HG03066 (cell line): Measurements from ENCODE around the gene MYO1D.

Source experiments
- ATAC-seq: cut with Tn5 transposase; IDR thresholded peaks from one replicate; pipeline ENCODE4 v1.9.1; 2021; ENCODE audit warnings: low read depth; ENCODE audit not compliant: unreplicated experiment

Gene MYO1D

GRCh38 chr17:32497431-32498205 is 379.3 kb downstream of the MYO1D start:
- ATAC-seq = no peak

DNA sequence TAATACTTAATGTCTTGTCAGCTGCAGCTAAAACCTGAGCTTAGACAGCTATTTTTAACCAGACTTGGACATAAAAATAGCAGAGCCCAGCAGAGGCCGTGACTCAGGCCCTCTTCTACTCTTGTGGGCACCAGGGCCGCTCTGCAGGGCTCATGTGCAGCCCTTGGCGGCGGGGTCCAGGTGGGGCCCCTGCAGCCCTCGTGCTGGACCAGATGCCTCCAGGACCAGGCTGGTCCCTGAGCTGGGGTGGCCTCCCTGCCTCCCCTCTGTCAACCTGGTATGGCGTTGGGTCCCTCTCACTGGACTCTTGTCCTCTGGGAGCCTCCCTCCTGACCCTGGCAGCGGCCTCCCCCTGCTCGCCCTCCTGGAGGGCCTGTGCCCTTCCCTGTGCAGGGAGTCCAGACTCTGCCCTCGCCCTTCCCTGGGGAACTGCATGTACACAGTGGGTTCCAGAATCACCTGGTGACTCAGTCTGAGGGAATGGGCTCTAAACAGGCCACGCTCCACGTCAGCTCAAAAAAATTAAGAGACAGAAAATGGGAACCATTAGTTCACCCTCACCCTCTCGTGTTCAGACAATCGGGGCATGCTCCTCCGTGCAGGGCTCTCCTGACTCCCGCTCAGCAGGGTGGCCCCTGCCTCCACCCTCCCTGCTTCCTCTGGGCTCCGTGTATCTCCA is 380.4 kb downstream of the MYO1D start:
- ATAC-seq = no peak

DNA sequence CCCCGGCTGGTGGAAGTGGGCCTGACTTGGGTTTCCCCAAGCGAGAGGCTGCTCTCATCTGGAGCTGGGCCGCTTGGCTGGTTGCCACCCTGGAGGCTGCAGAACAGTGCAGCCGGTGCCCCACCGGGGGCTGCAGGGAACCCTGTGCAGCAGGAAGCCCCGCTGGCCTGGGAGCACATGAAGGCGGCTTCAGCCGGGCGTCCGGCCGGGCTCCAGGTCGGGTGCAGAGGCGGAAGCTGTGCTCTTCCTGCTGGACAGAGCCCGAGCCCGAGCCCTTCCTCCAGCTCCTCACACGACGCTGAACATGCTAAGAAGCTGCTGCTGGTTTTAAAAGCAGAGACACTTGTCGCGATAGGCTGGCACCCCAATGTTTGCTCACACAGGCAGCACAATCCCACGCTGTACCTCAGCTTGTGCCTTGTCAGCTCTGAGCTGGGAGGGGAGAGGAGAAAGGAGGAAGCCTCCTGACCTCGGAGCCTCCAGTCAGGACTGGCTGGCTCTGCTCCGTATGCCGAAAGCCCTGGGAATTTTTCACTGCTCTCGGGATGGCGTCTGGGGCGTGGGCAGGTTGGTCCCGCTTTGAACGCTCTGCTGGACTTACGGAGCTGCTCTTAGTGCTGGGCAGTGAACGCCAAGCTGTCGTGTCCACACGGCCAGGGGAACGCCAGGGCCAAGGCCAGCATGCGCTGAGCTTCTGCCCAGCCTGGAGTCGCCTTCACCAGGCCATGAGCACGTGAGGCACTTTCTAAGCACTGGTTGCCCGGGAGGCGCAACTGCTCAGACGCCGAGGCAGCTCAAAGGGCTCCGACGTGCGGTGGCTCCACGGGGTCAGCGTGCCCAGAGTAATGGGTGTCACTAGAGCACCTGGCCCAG is 381.3 kb downstream of the MYO1D start:
- ATAC-seq = no peak

DNA sequence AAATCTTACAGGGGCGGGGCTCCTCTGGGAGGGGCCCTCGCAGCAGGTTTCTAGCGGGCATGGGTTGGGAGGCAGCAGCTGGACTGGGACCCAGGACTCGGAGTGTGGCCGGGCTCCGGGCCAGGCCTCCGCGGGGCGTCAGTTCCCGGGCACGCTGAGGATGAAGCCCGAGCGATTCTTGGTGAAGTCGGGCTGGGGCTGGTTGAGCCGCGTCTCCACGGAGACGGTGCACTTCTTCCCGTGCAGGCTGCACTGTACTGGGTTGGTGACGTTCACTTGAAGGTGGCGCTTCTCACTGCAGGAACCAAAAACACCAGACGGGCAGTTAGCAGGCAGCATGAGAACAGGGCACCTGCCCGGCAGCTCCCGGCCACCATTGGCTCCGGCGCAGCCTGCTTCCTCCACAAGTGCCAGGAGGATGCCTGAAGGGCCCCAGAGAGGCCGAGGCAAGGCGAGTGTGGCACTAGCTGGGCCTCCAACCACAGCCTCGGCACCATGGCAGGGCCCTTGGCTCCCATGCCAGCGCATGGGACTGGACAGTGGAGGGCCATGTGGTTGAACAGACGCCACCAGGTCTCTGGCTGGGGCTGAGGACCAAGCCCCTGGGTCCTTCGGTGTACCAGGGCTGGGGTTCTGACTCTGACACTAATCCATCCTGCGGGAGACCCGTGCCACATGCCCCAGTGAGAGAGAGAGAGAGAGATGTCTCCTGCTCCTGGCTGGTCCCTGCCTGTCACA is 382.1 kb downstream of the MYO1D start:
- no peak for ATAC-seq

DNA sequence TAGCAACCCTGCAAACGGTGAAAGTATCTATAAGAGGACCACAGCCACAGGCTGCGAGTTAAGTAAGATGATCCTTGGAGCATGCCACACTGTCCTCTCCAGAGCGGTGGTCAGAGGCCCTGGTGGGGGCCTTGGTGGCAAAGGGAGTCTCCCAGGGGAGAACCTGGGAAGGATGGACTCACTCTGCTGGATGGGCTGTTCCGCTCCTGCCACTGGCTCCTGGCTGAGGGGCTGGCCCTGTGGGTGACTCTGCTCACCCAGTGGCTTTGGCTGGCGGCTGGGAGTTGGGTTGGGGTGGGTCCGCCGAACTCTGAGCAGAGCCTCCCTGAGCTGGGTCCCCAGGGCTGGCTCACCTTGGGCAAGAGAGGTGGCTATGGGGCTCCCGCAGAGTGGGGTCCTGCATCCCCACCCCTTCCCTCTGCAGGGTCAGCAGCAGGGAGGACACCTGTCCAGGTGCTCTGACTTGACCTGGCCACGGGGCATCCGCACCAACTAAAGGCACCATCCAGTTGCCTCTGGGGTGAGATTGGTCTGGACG is 382.9 kb downstream of the MYO1D start:
- no peak for ATAC-seq

- ATAC-seq = no peak
These were observed 383.4 kb downstream of the MYO1D start for GRCh38 chr17:32493571-32493970.

DNA sequence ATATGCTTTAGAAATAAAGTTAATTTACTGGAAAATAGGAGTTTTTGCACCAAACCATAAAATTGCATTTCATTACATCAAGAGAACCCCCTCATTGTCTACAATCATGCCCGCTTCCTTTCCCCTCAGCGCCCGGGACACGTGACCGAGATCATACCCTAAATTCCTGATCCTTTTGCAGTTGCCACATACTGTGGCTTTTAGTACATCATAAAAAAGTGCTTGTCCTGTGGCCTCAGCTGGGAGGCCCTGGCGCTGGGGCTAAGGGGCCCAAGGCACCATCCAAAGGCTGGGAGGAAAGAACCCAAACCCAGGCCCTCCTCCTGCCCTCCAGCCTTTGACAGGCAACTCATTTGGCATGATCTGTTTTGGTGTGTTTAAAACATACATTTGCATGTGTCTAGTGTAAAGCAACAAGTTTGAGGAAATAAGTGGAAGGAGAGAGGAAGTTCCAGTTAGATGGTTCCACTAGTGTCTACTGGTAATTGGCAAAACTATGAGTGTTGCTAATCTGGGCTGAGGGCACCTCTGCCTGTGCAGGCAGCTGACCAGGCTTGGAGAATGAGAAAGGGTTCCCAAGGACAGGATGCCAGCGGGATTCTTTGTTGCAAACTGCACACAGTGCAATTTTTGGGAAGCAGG is 384.2 kb downstream of the MYO1D start:
- no peak for ATAC-seq

GRCh38 chr17:32492264-32492589 is 384.7 kb downstream of the MYO1D start:
- ATAC-seq = no peak

DNA sequence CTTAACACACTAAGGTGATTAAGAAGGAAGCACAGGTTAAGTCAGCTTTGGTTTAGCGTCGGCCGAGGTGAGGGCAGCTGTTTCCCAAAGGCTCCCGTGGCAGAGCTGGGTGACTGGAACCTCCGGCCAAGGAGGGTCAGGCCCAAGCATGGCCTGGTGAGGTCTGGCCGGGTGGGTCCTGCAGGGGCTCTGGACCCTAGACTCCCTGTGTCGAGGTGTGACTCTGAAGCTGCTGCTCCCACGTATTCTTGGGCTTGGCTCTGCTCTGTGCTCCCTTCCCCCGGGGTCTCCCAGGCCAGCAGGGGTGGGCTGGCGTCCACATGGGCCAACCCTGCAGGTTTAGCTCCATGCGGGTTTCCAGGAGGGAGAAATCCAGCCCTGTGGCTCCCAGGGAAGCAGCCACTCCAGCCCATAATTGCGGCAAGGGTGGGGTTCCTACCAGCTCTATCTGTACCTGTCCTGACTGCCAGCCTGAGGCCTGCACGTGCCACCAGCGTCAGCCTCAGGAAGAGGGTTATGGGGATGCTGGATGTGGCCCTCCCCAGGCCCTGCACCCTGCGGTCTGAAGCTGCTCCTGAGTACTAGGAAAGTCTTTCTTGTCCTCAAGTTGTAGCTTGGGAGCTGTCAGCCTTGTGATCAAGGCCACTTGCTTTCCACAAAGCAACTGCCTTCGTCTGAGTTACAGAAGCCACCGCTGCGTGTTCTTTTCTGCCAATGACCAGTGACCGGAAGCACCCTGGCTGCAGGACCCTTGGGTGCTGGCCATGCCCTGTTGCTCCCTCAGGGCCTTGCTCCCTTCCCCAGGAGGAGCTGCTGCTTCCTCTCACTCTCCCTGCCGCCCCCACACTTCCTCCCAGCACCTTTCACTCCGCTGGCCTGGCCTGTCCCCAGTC is 385.3 kb downstream of the MYO1D start:
- ATAC-seq = no peak

- ATAC-seq = no peak
These were observed 386.8 kb downstream of the MYO1D start for GRCh38 chr17:32490101-32490482.

DNA sequence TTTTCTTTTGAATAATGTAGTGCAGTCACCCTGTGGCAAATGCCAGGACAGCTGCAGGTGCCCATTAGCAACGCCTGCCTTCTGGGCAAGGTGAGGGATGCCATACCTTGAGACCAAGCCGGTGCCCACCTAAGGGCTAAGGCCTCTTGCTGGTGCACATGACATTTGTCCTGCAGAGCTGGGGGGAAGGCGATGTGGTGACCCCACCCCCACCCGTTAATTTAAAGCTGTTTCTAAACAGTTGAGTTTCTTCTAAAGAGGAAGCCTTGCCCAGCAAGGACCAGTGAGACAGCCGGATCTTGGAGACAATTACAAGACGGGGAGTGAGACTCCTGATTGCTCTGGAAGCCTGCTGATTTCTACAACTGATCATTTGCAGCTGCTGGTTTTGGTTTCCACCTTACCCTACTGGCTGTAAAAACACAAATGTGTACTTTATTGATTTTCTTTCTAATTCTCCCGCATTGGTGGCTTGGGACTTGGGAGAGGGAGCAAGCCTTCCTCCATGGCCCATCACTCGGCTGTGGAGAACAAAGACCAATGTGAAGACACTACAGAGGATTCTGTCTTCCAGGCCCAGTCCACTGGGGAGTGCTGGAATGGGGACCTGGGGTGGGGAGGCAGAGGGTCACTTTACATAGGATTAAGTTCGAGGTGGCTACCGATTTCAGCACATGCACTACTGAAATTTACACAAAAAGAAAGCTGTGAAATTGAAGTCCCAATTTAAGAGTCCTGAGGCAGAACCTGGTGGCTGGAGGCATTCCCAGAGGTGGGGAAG is 387.4 kb downstream of the MYO1D start:
- ATAC-seq = no peak

DNA sequence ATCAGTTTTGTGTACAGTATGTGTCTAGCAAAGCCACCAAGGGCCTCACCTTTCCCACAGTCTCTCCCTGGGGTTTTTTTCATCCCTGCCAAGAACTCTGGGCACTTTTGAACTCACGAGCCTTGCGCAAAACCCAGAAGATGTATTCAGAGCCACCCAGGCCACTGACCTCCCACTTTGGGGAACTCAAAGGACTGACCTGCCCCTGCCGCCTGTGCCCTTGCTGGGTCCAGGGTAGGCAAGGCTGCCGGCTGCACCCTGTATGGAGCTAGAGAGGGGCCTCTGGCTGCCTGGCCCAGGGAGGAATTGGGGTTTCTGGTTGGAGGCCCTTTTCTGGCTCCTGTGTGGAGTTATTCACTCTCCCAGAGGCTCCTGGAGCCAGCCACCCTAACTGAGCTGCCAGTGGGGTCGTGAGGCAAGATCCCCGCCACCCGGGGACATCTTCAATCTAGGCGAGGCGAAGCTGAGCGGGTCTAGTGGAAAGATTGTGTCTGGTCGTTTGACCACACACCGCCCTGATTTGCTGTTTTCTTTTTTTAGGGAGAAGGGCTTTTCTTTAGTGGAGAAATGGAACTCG is 388.2 kb downstream of the MYO1D start:
- no peak for ATAC-seq

- ATAC-seq = no peak
These were observed 388.8 kb downstream of the MYO1D start for GRCh38 chr17:32488177-32488542.

DNA sequence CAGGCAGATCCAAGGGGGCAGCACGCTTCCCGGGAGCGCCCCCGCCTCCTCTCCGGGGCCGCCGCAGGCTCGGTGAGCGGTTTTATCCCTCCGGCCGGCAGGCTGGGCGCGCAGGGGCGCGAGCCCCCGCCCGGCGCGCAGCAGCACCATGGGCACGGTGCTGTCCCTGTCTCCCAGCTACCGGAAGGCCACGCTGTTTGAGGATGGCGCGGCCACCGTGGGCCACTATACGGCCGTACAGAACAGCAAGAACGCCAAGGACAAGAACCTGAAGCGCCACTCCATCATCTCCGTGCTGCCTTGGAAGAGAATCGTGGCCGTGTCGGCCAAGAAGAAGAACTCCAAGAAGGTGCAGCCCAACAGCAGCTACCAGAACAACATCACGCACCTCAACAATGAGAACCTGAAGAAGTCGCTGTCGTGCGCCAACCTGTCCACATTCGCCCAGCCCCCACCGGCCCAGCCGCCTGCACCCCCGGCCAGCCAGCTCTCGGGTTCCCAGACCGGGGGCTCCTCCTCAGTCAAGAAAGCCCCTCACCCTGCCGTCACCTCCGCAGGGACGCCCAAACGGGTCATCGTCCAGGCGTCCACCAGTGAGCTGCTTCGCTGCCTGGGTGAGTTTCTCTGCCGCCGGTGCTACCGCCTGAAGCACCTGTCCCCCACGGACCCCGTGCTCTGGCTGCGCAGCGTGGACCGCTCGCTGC is 389.3 kb downstream of the MYO1D start:
- ATAC-seq = no peak

GRCh38 chr17:32486701-32487472 is 390.0 kb downstream of the MYO1D start, which contains the start of gene CDK5R1:
Gene CDK5R1, plus strand, starts transcription at chr17:32486993. Its CDS starts 628 bp downstream, at chr17:32487621.
- peak; percentile 38 for ATAC-seq

- peak; percentile 43 for ATAC-seq
These were observed 390.7 kb downstream of the MYO1D start for GRCh38 chr17:32486111-32486700.
